HG02885 (cell line): Measurements from ENCODE around the gene GYS2.
A peak's percentile ranks its signal among the peaks of the same experiment; 100 is the strongest.

Source experiments
- ATAC-seq: cut with Tn5 transposase; IDR thresholded peaks from one replicate; pipeline ENCODE4 v1.9.1; 2021; ENCODE audit warnings: mild to moderate bottlenecking; ENCODE audit not compliant: unreplicated experiment, poor library complexity

The GYS2 gene

GRCh38 chr12:21518451-21518850 lies 86.2 kb downstream of the GYS2 start:
- no peak for ATAC-seq

- ATAC-seq = no peak
These were observed 88.4 kb downstream of the GYS2 start for GRCh38 chr12:21516281-21516680.

- peak; percentile 96 for ATAC-seq
These were observed 94.9 kb downstream of the GYS2 start for GRCh38 chr12:21509768-21510167.

GRCh38 chr12:21507849-21508248 lies 96.8 kb downstream of the GYS2 start:
- no peak for ATAC-seq

DNA sequence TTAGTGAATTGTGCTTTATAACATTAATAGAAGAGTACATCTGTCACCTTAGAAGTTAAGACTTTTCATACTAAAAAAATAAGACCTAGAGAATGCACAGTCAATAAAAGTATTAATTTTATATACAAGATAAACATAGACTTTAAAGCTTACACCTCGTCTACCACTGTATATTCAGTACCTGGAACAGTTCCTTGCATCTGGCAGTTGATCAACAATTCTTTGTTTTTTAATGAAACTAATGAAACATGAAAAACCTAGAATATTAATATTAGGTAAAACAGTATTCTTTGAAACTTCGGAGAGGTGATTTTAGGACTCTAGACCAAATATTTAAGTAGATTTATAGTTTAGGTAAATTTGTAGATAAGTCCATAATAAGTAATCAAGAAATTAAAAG lies 98.8 kb downstream of the GYS2 start:
- no peak for ATAC-seq

GRCh38 chr12:21502872-21503271 lies 101.8 kb downstream of the GYS2 start:
- no peak for ATAC-seq

DNA sequence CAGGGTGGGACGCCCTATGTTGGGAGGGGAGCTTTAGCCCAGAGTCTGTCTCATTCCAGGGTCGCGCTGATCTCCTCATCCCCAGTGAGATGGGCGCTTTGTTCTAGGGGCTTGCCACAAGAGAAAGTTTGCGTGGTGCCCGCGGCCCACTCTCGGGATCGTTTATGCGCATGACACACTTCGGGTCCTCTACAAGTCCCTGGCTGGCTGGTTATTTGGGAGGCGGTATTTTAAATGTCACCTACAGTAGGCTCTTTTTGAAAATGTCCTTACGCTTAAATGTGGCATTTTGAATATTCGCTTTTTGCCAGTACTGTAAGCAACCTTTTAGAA lies 102.5 kb downstream of the GYS2 start:
- peak; percentile 7 for ATAC-seq

- ATAC-seq = peak; percentile 98
These were observed 103.1 kb downstream of the GYS2 start, which contains the start of the genes GOLT1B and RECQL for GRCh38 chr12:21501258-21502163. Gene GOLT1B (plus strand): TSS chr12:21501789. CDS start chr12:21501924, 135 bp downstream. Gene RECQL (minus strand): TSS chr12:21501635. CDS start chr12:21499570, 2,065 bp downstream.

DNA sequence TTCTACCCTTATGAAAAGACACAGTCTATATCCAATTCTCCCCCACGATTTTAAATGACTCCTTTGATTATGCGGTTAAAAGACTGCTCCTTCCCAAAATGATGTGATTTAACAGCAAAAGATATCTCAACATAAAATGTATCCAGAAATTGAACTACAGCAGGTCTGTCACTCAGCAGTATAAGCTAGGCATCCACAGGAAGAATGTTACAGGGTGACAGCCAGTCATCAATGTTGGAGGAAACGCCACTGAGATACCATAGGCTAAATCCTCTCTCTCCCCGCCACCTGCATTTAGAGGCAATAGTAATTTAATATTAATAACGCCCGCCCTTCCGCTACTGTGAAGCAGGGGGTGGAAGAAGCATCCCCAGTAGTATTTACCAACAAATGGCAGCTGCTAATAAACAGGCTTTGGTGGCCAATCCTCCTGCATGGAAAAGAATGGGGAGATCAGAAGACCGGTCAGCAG lies 103.8 kb downstream of the GYS2 start:
- peak; percentile 1 for ATAC-seq

DNA sequence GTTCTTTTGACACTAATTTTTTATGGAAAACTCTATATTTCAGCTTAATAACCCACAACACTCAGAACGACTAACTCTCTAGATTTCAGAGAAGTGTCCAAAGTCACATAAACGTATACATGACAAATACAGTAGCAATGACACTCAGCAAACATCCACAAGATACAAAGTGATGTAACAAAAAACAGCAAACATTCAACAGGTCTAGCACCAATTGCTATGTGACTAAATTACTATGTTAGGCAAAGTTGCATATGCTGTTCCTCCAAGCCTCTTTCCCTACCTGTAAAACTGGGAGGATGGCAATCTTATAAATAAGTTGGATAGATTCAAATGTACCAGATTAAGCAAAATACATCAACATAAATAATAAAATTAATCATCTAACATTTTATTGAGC lies 104.9 kb downstream of the GYS2 start:
- no peak for ATAC-seq
